SK-N-SH treated with all-trans-retinoic acid at 6 μM for 48 hours (cell line): ENCODE results near the gene OR11L1.

ENCODE experiments used
- ATAC-seq: fragments of 200-7000 bp; cut with Tn5 transposase; 3 replicates; pipeline ENCODE4 v1.9.1; 2020; ENCODE audit warnings: mild to moderate bottlenecking, moderate library complexity
- ARNTL ChIP-seq: fragments of 450-650 bp; formaldehyde crosslinking; IDR thresholded peaks from 2 replicates; pipeline ENCODE4 v1.5.0; 2020; ENCODE audit warnings: low read depth, mild to moderate bottlenecking, moderate library complexity, borderline replicate concordance
- BACH2 ChIP-seq: fragments of 250-450 bp; sonication (Bioruptor Pico); IDR thresholded peaks from 2 replicates; pipeline ENCODE4 v1.9.0; 2021; ENCODE audit warnings: mild to moderate bottlenecking, borderline replicate concordance
- CREB5 ChIP-seq: fragments of 250-450 bp; sonication (Bioruptor Pico); IDR thresholded peaks from 2 replicates; pipeline ENCODE4 v1.5.1; 2020; ENCODE audit warnings: low read depth, mild to moderate bottlenecking, moderate library complexity
- CSDC2 ChIP-seq: fragments of 250-450 bp; sonication (Bioruptor Pico); IDR thresholded peaks from 2 replicates; pipeline ENCODE4 v1.5.0; 2020; ENCODE audit warnings: mild to moderate bottlenecking, moderate library complexity
- ESRRG ChIP-seq: fragments of 250-450 bp; sonication (Bioruptor Pico); IDR thresholded peaks from 2 replicates; pipeline ENCODE4 v1.6.1; 2021; ENCODE audit warnings: mild to moderate bottlenecking
- GLIS3 ChIP-seq: fragments of 250-450 bp; sonication (Bioruptor Pico); IDR thresholded peaks from 2 replicates; pipeline ENCODE4 v1.5.0; 2020; ENCODE audit warnings: mild to moderate bottlenecking, moderate library complexity
- OSR1 ChIP-seq: fragments of 250-450 bp; sonication (Bioruptor Pico); IDR thresholded peaks from 2 replicates; pipeline ENCODE4 v1.8.0; 2022; ENCODE audit warnings: moderate library complexity, mild to moderate bottlenecking, inconsistent platforms
- PATZ1 ChIP-seq: fragments of 250-450 bp; sonication (Bioruptor Pico); IDR thresholded peaks from 2 replicates; pipeline ENCODE4 v1.8.0; 2020; ENCODE audit warnings: mild to moderate bottlenecking, moderate library complexity, borderline replicate concordance
- POU6F1 ChIP-seq: fragments of 250-450 bp; sonication (Bioruptor Pico); IDR thresholded peaks from 2 replicates; pipeline ENCODE4 v1.8.0; 2021; ENCODE audit warnings: low read depth, mild to moderate bottlenecking, moderate library complexity, borderline replicate concordance
- PPARA ChIP-seq: fragments of 250-450 bp; sonication (Bioruptor Pico); IDR thresholded peaks from 2 replicates; pipeline ENCODE4 v1.5.0; 2020; ENCODE audit warnings: mild to moderate bottlenecking, borderline replicate concordance
- RARB ChIP-seq: fragments of 250-450 bp; sonication (Bioruptor Pico); IDR thresholded peaks from 2 replicates; pipeline ENCODE4 v1.8.0; 2021; ENCODE audit warnings: mild to moderate bottlenecking, moderate library complexity
- SNAI2 ChIP-seq: fragments of 250-450 bp; sonication (Bioruptor Pico); IDR thresholded peaks from 2 replicates; pipeline ENCODE4 v1.5.0; 2020; ENCODE audit warnings: mild to moderate bottlenecking, moderate library complexity
- TSHZ2 ChIP-seq: fragments of 250-450 bp; sonication (Bioruptor Pico); IDR thresholded peaks from 2 replicates; pipeline ENCODE4 v1.5.0; 2020; ENCODE audit warnings: mild to moderate bottlenecking, moderate library complexity
- ZC3H10 ChIP-seq: fragments of 250-450 bp; sonication (Bioruptor Pico); IDR thresholded peaks from 2 replicates; pipeline ENCODE4 v1.5.1; 2021; ENCODE audit warnings: mild to moderate bottlenecking, moderate library complexity
- ZFP3 ChIP-seq: fragments of 250-450 bp; sonication (Bioruptor Pico); IDR thresholded peaks from 2 replicates; pipeline ENCODE4 v1.5.0; 2020; ENCODE audit warnings: mild to moderate bottlenecking, moderate library complexity
- ZFP30 ChIP-seq: fragments of 450-650 bp; formaldehyde crosslinking; IDR thresholded peaks from 2 replicates; pipeline ENCODE4 v1.5.0; 2022; ENCODE audit warnings: mild to moderate bottlenecking, moderate library complexity
- ZNF565 ChIP-seq: fragments of 450-650 bp; formaldehyde crosslinking; conservative IDR thresholded peaks from 2 replicates; pipeline ENCODE4 v1.5.0; 2020; ENCODE audit warnings: low read depth, mild to moderate bottlenecking, moderate library complexity
- ZNF70 ChIP-seq: fragments of 450-650 bp; formaldehyde crosslinking; IDR thresholded peaks from 2 replicates; pipeline ENCODE4 v1.5.0; 2020; ENCODE audit warnings: mild to moderate bottlenecking, moderate library complexity
- ZNF8 ChIP-seq: fragments of 450-650 bp; formaldehyde crosslinking; IDR thresholded peaks from 2 replicates; pipeline ENCODE4 v1.5.0; 2020; ENCODE audit warnings: mild to moderate bottlenecking, moderate library complexity
- TF ChIP-seq, protein P1 (sequence below): fragments of 250-450 bp; sonication (Bioruptor Pico); IDR thresholded peaks from 2 replicates; pipeline ENCODE4 v1.5.1; 2021; ENCODE audit warnings: mild to moderate bottlenecking, moderate library complexity

Gene OR11L1

DNA sequence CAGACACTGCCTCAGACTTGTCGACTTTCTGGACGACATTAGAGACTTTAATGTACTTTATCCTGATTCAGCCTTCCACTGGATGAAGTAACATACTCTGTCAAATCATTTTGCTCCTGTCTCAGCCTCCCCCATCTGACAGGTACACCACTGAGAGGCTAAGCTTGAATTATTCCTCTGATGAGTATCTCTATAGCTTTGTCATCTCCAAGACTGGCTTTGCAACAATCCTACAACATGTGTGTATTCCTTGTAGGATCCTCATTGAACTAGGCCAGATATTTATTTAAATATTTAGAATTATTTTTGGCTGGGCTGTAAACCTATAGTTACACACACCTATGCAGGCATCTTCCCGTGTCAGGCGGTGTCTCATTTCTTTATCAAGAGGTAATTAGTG is 14.2 kb upstream of the OR11L1 start (continued):
- TF ChIP-seq TSHZ2, result no peak

- ATAC-seq, result no peak
Observed at GRCh38 chr1:247854899-247855545, 13.3 kb upstream of the OR11L1 start.

GRCh38 chr1:247849616-247850015 is 7.9 kb upstream of the OR11L1 start:
- ATAC-seq, result no peak
- TF ChIP-seq PPARA (CRISPR knock-in tag) (no peak), ZNF8 (CRISPR knock-in tag) (no peak), ZNF565 (no peak), ARNTL (CRISPR knock-in tag) (no peak), BACH2 (no peak), ZFP3 (CRISPR knock-in tag) (no peak), ZC3H10 (no peak), CREB5 (CRISPR knock-in tag) (no peak)

More at GRCh38 chr1:247854899-247855545, 13.3 kb upstream of the OR11L1 start:
- TF ChIP-seq ESRRG (CRISPR knock-in tag) (no peak), CSDC2 (CRISPR knock-in tag) (no peak), GLIS3 (no peak), RARB (CRISPR knock-in tag) (no peak), ZFP3 (CRISPR knock-in tag) (no peak), SNAI2 (CRISPR knock-in tag) (no peak), POU6F1 (no peak)
- TF ChIP-seq, all 23 proteins: peak for 0

DNA sequence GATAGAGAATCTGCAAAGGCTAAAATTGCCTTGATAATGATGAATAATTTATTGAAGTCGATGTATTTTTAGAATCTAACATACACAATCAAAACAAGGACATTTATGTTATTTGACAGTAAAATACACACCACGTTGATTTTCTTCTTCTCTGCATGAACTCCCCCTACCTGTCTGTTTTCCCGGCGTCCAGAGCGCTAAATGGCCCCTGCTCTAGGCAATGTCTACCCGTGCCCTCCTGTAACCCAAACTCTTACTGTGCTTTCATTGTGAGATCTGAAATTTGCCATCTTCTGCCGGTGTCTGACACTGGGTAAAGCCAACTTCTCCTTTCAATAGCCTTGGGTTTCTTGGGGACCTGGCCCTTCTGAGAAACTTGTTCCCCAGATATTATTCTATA is 6.7 kb upstream of the OR11L1 start:
- no peak for ATAC-seq
- TF ChIP-seq PATZ1, result no peak
- no peak for TF ChIP-seq POU6F1
- no peak for TF ChIP-seq ZFP30 (CRISPR knock-in tag)
- no peak for TF ChIP-seq GLIS3
- TF ChIP-seq CREB5 (CRISPR knock-in tag), result no peak
- TF ChIP-seq ESRRG (CRISPR knock-in tag), result no peak
- no peak for TF ChIP-seq ZNF70 (CRISPR knock-in tag)
- TF ChIP-seq ZFP3 (CRISPR knock-in tag), result no peak
- TF ChIP-seq BACH2, result no peak
- TF ChIP-seq, protein P1, sequence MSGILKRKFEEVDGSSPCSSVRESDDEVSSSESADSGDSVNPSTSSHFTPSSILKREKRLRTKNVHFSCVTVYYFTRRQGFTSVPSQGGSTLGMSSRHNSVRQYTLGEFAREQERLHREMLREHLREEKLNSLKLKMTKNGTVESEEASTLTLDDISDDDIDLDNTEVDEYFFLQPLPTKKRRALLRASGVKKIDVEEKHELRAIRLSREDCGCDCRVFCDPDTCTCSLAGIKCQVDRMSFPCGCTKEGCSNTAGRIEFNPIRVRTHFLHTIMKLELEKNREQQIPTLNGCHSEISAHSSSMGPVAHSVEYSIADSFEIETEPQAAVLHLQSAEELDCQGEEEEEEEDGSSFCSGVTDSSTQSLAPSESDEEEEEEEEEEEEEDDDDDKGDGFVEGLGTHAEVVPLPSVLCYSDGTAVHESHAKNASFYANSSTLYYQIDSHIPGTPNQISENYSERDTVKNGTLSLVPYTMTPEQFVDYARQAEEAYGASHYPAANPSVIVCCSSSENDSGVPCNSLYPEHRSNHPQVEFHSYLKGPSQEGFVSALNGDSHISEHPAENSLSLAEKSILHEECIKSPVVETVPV (CRISPR knock-in tag), result no peak
- no peak for TF ChIP-seq SNAI2 (CRISPR knock-in tag)
- TF ChIP-seq OSR1 (CRISPR knock-in tag), result no peak
- no peak for TF ChIP-seq CSDC2 (CRISPR knock-in tag)
- TF ChIP-seq TSHZ2, result no peak
- no peak for TF ChIP-seq ZC3H10
- no peak for TF ChIP-seq PPARA (CRISPR knock-in tag)
